CD14-positive monocyte (primary cell): ENCODE measurements around the gene CGN. TPM values are rescaled to one million over a fixed set of nuclear protein-coding genes. Genes with fewer than 3 reads are reported as not detected.

Experiments
- DNase-seq, 3 donors: peaks; one replicate each; pipeline ENCODE4 v3.0.0-alpha.2; 2011 to 2022
- H2AFZ ChIP-seq: 2 replicates; pipeline ENCODE4 v1.6.0; 2012; ENCODE audit warnings: mild to moderate bottlenecking, low read depth, low read length, inconsistent platforms; ENCODE audit not compliant: insufficient read depth, poor library complexity, severe bottlenecking
- H3K27ac ChIP-seq, 2 donors: 1 replicate in 1 of 2; 2 replicates in 1 of 2; pipeline ENCODE4 v1.5.1; 2012 to 2013; ENCODE audit warnings: low read length in 2 of 2, control low read depth in 1 of 2, inconsistent platforms in 1 of 2, low read depth in 1 of 2, mild to moderate bottlenecking in 1 of 2
- H3K27me3 ChIP-seq, 2 donors: one replicate each; pipeline versions ENCODE4 v1.6.0 to v1.6.1; 2011 to 2013; ENCODE audit warnings: low read length in 2 of 2; ENCODE audit not compliant: control insufficient read depth in 2 of 2, insufficient read depth in 2 of 2
- H3K36me3 ChIP-seq, 2 donors: replicated peaks in 1 of 2; 1 replicate in 1 of 2; 2 replicates in 1 of 2; pipeline versions ENCODE4 v1.5.1 to v1.6.1; 2012 to 2013; ENCODE audit warnings: low read length in 2 of 2, control low read depth in 1 of 2, inconsistent platforms in 1 of 2, mild to moderate bottlenecking in 1 of 2; ENCODE audit not compliant: insufficient read depth in 2 of 2, control insufficient read depth in 1 of 2
- H3K4me1 ChIP-seq, 2 donors: 1 replicate in 1 of 2; 2 replicates in 1 of 2; pipeline versions ENCODE4 v1.5.1 to v1.6.1; 2012 to 2013; ENCODE audit warnings: low read length in 2 of 2, control low read depth in 1 of 2, inconsistent platforms in 1 of 2, mild to moderate bottlenecking in 1 of 2, moderate library complexity in 1 of 2; ENCODE audit not compliant: insufficient read depth in 2 of 2, control insufficient read depth in 1 of 2
- H3K4me2 ChIP-seq: replicated peaks from 2 replicates; pipeline ENCODE3; 2012; ENCODE audit warnings: low read length, moderate library complexity, mild to moderate bottlenecking; ENCODE audit not compliant: poor library complexity, severe bottlenecking; ENCODE audit errors: extremely low read depth
- H3K4me3 ChIP-seq, 3 experiments: fragments of 200-600 bp in 1 of 3; sonication (generic) in 1 of 3; replicated peaks in 1 of 3; 1 replicate in 2 of 3; 2 replicates in 1 of 3; pipeline ENCODE4 v1.5.1; 2011 to 2013; ENCODE audit warnings: low read length in 3 of 3, mild to moderate bottlenecking in 3 of 3, control low read depth in 2 of 3, low read depth in 2 of 3, inconsistent platforms in 1 of 3, moderate library complexity in 1 of 3
- H3K79me2 ChIP-seq: 2 replicates; pipeline ENCODE4 v1.6.0; 2012; ENCODE audit warnings: mild to moderate bottlenecking, control low read depth, inconsistent platforms, low read length, moderate library complexity; ENCODE audit not compliant: insufficient read depth
- H3K9ac ChIP-seq: 2 replicates; pipeline ENCODE4 v1.6.0; 2017; ENCODE audit warnings: low read length, mild to moderate bottlenecking; ENCODE audit not compliant: insufficient read depth, poor library complexity, severe bottlenecking
- H3K9me3 ChIP-seq, 2 donors: replicated peaks in 1 of 2; 1 replicate in 1 of 2; 2 replicates in 1 of 2; pipeline versions ENCODE4 v1.5.1 to v1.6.1; 2012 to 2013; ENCODE audit warnings: low read length in 2 of 2, control low read depth in 1 of 2; ENCODE audit not compliant: control insufficient read depth in 1 of 2, insufficient read depth in 1 of 2
- H4K20me1 ChIP-seq: 2 replicates; pipeline ENCODE4 v1.6.0; 2012; ENCODE audit warnings: mild to moderate bottlenecking, low read length, control low read depth, moderate library complexity; ENCODE audit not compliant: insufficient read depth
- H3K27ac Mint-ChIP-seq, 7 donors: one replicate each; pipeline ENCODE4 v1.8.0; 2020; ENCODE audit warnings: mild to moderate bottlenecking in 7 of 7, mixed read lengths in 7 of 7, moderate library complexity in 6 of 7, inconsistent platforms in 2 of 7
- H3K27me3 Mint-ChIP-seq, 3 donors: one replicate each; pipeline ENCODE4 v1.8.0; 2021 to 2022; ENCODE audit warnings: low read depth in 3 of 3, mild to moderate bottlenecking in 3 of 3, mixed read lengths in 3 of 3, moderate library complexity in 3 of 3, inconsistent platforms in 1 of 3
- H3K36me3 Mint-ChIP-seq, 2 donors: one replicate each; pipeline ENCODE4 v1.8.0; 2020; ENCODE audit warnings: mixed read lengths in 2 of 2, inconsistent platforms in 1 of 2, mild to moderate bottlenecking in 1 of 2
- H3K4me1 Mint-ChIP-seq: one replicate; pipeline ENCODE4 v1.8.0; 2020; ENCODE audit warnings: mild to moderate bottlenecking, mixed read lengths
- H3K4me3 Mint-ChIP-seq, 2 donors: one replicate each; pipeline ENCODE4 v1.8.0; 2020; ENCODE audit warnings: mild to moderate bottlenecking in 2 of 2, mixed read lengths in 2 of 2, moderate library complexity in 1 of 2
- H3K9me3 Mint-ChIP-seq, 7 donors: one replicate each; pipeline ENCODE4 v1.8.0; 2020 to 2022; ENCODE audit warnings: mixed read lengths in 7 of 7, mild to moderate bottlenecking in 6 of 7, moderate library complexity in 6 of 7, inconsistent platforms in 2 of 7
- CTCF ChIP-seq: fragments of 200-600 bp; IDR thresholded peaks from one replicate; pipeline ENCODE4 v1.8.0; 2022; ENCODE audit warnings: antibody characterized with exemption, mild to moderate bottlenecking
- WGBS: methylation state at CpG from one replicate; pipeline ENCODE4 v1.1.5; 2013; ENCODE audit warnings: missing lambda C conversion rate; ENCODE audit not compliant: insufficient coverage; 5-methylcytosine and 5-hydroxymethylcytosine counted together
- intact Hi-C, 2 donors: fragments of 100-400 bp; cut with micrococcal nuclease; formaldehyde crosslinking; loops; one replicate each; pipeline versions ENCODE4 v1.15.0 to v1.15.1; 2023
- polyA plus RNA-seq, 3 donors: library from polyadenylated mRNA; depleted of rRNA in 1 of 3; unstranded in 2 of 3; stranded (reverse) in 1 of 3; fragments of 300-500 nt in 2 of 3; fragments of >200 nt in 1 of 3; fragmentation: Illumina TruSeq in 2 of 3; gene quantifications; 1 replicate in 2 of 3; 2 replicates in 1 of 3; pipeline ENCODE4 v1.2.3, GENCODE V29; 2012 to 2021

CGN gene
- polyA plus RNA-seq, 3 donors, result not detected

- Mint-ChIP-seq H3K27me3 (peaks cover 46 to 62% (median 56%) of the 10 kb centered on the region in 3 donors), H3K4me3 (peak overlapping the region in 1 of 2 donors; percentile 97), H3K36me3 (no peaks in the 10 kb centered on the region), H3K27ac (peak overlapping the region in 1 of 7 donors; percentile 11), H3K4me1 (peaks cover 28% of the 10 kb centered on the region), H3K9me3 (peaks cover 0 to 5% (median 2%) of the 10 kb centered on the region in 7 donors)
- no peak overlapping the region for H3K9ac ChIP-seq
- intact Hi-C loops, result no loop called here
- H3K36me3 ChIP-seq, result no peaks in the 10 kb centered on the region
- H3K27ac ChIP-seq, result no peak overlapping the region
- H3K9me3 ChIP-seq, result no peaks in the 10 kb centered on the region
- H3K4me2 ChIP-seq, result no peak overlapping the region
- H4K20me1 ChIP-seq, result no peaks in the 10 kb centered on the region
- no CpG with 5 or more reads among the region's 9 CpGs for WGBS
- H3K79me2 ChIP-seq, result no peaks in the 10 kb centered on the region
- H3K27me3 ChIP-seq, result peaks cover 24 to 45% of the 10 kb centered on the region in 2 donors
- H2AFZ ChIP-seq, result no peak overlapping the region
- H3K4me1 ChIP-seq, result peaks cover 17 to 31% of the 10 kb centered on the region in 2 donors
- H3K4me3 ChIP-seq, result no peak overlapping the region
- TF ChIP-seq CTCF, result no peak
- DNase-seq, result no peak
These were observed 1.2 kb upstream of the CGN start for GRCh38 chr1:151510020-151510405.

- DNase-seq, result no peak
These were observed 602 bp upstream of the CGN start for GRCh38 chr1:151510614-151510956.

More at GRCh38 chr1:151510614-151510956, 602 bp upstream of the CGN start:
- intact Hi-C loops, result no loop called here
- no peaks in the 10 kb centered on the region for H3K36me3 ChIP-seq
- peak overlapping the region; percentile 45 to 81 (median 47) for H3K4me3 ChIP-seq
- H4K20me1 ChIP-seq, result no peaks in the 10 kb centered on the region
- peak overlapping the region in 1 of 7 donors; percentile 61 for H3K27ac Mint-ChIP-seq
- H3K27me3 ChIP-seq, result peaks cover 24 to 45% of the 10 kb centered on the region in 2 donors
- peak overlapping the region; percentile 92 for H3K4me2 ChIP-seq
- peak overlapping the region; percentile 77 for H2AFZ ChIP-seq
- H3K36me3 Mint-ChIP-seq, result no peaks in the 10 kb centered on the region
- H3K4me1 ChIP-seq, result peaks cover 17 to 31% of the 10 kb centered on the region in 2 donors
- WGBS, result 2% methylated on average over 8 of the region's 10 CpGs
- H3K9me3 ChIP-seq, result no peaks in the 10 kb centered on the region
- no peak for TF ChIP-seq CTCF
- H3K79me2 ChIP-seq, result no peaks in the 10 kb centered on the region
- H3K9ac ChIP-seq, result peak overlapping the region; percentile 61
- peaks cover 0 to 5% (median 2%) of the 10 kb centered on the region in 7 donors for H3K9me3 Mint-ChIP-seq
- H3K27ac ChIP-seq, result no peak overlapping the region
- peak overlapping the region; percentile 87 to 97 for H3K4me3 Mint-ChIP-seq
- H3K27me3 Mint-ChIP-seq, result peaks cover 45 to 57% (median 54%) of the 10 kb centered on the region in 3 donors
- peaks cover 28% of the 10 kb centered on the region for H3K4me1 Mint-ChIP-seq
